Adrenal gland (tissue), 5 donors: Measurements from ENCODE around the gene EFNB1.

Experiments used
- CTCF ChIP-seq, 6 experiments: fragments of 450-650 bp in 4 of 6; fragments of 200-600 bp in 2 of 6; sonication (generic) in 1 of 6; IDR thresholded peaks; 1 replicate in 5 of 6; 2 replicates in 1 of 6; pipeline versions ENCODE4 v1.5.1 to v1.8.0; 2016 to 2021; ENCODE audit warnings: antibody characterized with exemption in 6 of 6, mild to moderate bottlenecking in 2 of 6, moderate library complexity in 1 of 6
- POLR2A ChIP-seq, 2 donors: fragments of 450-650 bp; IDR thresholded peaks; one replicate each; pipeline ENCODE4 v1.6.1; 2017; ENCODE audit warnings: antibody characterized with exemption in 2 of 2, mild to moderate bottlenecking in 2 of 2, moderate library complexity in 1 of 2
- donor health status: DM: no; HTN: no; CAD: no.

DNA sequence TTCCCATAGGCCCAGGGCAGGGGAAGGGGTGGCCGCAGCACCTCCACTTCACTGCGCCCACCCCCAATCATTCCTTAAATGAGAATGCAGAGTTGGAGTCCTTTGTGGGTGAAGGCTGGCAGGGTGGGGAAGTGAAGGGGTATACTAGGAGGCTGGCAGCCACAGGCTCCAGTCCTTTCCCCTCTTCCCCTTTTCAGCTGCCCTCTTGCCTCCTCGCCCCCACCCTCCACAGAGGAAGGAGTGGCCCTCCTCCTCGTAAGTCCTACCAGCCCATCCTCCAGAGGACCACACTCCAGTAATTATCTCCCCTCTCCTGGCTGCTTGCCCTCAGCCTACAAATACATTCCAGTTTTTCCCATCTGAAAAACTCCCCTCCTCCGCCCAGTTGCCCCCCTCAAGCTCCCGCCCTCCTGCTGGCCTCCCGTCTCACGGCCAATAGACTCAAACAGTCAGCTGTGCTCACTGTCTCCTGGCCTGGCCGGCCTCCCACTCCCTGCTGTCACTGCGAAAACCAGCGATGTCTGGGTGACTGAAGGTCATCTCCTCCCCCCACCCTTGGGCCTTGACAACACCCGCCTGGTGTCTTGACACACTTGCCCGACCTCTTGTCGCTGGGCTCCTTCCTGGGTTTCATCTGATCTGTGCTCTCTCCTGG lies 38.8 kb downstream of the EFNB1 start:
- TF ChIP-seq POLR2A (IDR thresholded peaks at IDR 0.05): no peak
- no peak for TF ChIP-seq CTCF (IDR thresholded peaks at IDR 0.05)
